HTR-8/SVneo (cell line): ENCODE data around the gene EML4.

Experiments used
- DNase-seq: peaks from one replicate; pipeline ENCODE4 v3.0.0; 2011; ENCODE audit warnings: low spot score, mixed read lengths; ENCODE audit not compliant: insufficient read length
- FAIRE-seq: peaks from 2 replicates; lab custom pipeline; 2011; peaks lifted over from hg19 to GRCh38; lab: Jason Lieb, UNC

Gene EML4

DNA sequence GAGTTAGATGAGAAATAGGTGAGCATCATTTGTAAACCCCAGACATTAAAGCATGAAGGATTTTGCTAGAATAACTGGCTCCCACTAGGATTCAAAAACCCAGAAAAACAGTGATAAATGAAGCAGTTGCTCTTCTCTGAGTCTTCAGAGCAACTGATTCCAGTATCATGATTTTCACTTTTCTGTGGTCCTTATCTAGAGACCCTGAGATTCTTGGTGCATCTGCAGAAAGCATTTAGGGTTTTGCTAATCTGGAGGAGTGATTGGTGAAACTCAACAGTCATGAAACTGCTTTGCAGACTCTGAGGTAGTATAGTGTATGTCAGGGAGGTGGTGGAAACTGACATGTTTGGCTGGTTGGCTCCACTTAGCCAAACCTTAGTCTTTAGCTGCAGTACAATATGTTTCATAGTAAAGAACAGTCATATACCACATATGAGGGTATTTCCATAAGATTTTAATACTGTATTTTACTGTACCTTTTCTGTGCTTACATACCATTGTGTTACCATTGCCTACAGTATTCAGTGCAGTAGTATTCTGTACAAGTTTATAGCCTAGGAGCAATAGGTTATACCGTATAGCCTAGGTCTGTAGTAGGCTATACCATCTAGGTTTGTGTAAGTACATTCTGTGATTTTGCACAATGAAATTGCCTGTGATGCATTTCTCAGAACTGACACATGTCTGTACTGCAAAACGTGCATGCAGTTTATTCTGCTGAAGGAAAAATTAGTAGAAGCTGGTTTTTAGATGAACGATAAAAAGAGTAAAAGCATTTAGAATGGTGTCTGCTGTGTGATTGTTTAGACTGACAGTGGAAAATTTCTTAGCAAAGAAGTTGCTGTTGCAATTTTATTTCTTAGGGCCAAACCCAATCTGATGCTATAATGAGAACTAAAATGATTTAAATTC, 23.8 kb downstream of the EML4 start:
- FAIRE-seq (peak; percentile 49), DNase-seq (no peak)

GRCh38 chr2:42193722-42194187, 24.6 kb downstream of the EML4 start:
- FAIRE-seq (peak; percentile 4), DNase-seq (no peak)

DNA sequence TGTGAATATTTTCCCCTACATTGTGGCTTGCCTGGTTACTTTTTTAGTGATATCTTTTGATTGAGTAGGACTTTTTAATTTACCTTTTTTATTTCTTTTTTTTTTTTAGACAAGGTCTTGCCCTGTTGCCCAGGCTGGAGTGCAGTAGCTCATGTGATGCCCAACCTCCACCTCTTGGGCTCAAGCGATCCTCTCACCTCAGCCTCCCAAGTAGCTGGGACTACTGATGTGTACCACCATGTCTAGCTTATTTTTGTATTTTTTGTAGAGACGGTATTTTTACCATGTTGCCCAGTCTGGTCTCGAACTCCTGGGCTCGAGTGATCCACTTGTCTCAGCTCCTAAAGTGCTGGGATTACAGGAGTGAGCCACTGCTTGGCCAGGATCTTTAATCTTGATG, 25.3 kb downstream of the EML4 start:
- FAIRE-seq = no peak
- DNase-seq = no peak

GRCh38 chr2:42195559-42195958, 26.4 kb downstream of the EML4 start:
- FAIRE-seq = no peak
- peak; percentile 23 for DNase-seq

- no peak for FAIRE-seq
- DNase-seq = no peak
Measured at GRCh38 chr2:42196070-42196402, 26.9 kb downstream of the EML4 start.

DNA sequence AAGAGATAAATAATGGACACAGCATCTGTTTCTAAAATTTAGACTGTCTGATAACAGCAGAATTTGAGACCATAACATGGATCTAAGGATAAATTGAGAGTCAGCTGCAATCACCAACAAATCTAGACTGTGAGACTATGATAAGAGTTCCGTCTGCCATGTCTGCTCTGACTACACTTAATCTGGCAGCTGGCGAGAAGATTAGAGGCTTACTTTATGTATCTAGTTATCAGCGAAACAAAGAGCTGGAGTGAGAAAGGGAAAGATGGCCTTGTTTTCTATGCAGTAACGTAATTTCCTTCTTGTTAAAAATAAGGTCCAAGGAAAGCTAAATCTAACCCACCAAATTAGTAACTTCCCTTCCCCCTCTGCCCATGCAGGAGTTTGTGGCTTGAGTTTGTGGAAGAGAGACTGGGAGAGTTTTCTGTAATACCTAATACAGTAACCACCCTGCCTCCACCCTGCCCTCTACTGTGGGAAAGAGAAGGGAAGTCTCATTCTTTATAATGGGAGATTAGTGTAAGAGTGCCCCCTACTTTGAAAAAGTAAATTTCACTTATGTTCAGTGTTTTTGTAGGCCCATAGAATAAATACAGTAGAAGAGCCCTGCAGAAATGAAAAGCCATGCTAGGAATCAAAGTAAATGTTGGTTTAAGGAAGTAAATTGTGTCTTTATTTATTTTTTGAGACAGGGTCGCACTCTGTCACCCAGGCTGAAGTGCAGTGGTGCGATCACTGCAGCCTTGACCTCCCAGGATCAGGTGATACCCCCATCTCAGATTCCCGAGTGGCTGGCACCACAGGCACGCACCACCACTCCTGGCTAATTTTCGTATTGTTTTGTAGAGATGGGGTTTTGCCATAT, 27.5 kb downstream of the EML4 start:
- no peak for FAIRE-seq
- peak; percentile 59 for DNase-seq

GRCh38 chr2:42197792-42198191, 28.6 kb downstream of the EML4 start:
- DNase-seq = no peak
- FAIRE-seq = no peak

- DNase-seq (no peak), FAIRE-seq (no peak)
Measured at GRCh38 chr2:42198466-42198865, 29.3 kb downstream of the EML4 start.

DNA sequence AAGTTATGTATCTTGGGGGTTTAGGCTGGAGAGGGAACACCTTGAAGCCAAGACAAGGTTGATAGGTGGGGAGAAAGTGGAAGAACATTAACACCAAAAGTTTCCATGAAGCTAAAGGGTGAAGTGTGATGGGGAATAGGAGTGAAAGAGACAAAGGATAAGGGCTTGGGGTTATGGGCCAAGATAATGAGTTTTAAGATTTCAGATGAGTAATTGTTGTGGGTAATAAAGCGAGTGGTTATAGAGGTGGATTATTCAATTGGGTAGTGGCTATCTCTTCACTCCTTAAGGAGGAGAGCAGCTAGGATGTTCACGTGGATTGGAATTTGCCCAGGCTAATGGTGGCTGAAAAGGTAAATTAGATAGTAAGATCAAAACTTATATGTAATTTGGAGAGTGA, 29.8 kb downstream of the EML4 start:
- no peak for DNase-seq
- FAIRE-seq = no peak

DNA sequence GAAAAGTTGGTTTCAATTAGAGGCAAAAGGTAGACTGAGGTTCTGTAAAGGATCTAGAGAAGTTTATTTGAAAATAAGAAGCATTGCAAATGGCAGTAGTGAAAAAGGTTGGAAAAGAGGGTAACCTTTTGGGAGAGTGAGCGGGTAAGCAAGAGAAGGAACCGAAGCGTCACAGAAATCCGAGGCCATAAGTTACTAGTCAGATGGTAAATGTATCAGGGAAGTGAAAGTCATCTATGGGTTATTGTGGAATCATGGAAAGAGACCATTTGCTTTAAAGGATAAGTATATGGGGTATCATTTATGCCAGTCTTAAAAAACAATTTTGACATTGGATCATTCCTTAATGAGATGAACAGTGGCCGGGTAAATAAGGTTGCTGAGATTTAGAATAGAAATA, 30.5 kb downstream of the EML4 start:
- no peak for FAIRE-seq

DNA sequence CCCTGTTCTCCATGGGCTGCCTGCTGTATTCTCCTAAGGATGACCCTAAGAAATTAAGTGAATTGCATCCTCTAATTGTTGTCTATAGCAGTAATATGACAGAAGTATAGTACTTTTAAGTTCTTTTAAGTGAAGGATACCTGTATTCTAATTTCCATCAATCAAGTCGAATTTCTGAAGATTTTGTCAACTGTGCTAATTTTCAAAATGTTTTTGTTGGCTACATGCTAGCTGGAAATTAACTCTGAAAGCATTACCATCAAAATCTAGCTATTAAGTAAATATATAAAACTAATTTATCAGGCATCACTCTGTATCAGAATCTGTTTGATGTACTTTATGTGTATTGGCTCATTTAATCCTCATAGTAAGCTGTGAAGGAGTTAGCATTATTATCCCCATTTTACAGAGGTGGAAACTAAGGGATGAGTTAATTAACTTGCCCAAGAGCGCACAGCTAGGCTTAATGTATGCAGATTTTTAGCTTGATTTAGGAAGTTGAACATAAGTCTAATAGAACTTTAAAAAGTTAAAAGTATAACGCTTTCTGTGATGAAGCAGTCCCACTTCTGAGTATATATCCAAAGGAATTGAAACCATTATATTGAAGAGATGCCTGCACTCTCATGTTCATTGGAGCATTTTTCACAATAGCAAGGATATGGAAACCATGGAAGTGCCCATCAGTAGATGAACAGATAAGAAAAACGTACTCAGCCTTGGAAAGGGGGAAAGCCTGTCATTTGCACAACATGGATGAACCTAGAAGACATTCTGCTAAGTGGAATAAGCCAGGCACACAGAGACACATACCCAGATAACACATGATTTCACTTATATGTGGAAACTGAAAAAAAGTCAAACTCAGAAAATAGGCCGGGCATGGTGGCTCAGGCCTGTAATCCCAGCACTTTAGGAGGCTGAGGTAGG, 32.0 kb downstream of the EML4 start:
- no peak for DNase-seq
- FAIRE-seq = no peak

More for the DNA sequence above, 30.5 kb downstream of the EML4 start:
- no peak for DNase-seq

GRCh38 chr2:42202634-42203008, 33.5 kb downstream of the EML4 start:
- DNase-seq (no peak), FAIRE-seq (no peak)

DNA sequence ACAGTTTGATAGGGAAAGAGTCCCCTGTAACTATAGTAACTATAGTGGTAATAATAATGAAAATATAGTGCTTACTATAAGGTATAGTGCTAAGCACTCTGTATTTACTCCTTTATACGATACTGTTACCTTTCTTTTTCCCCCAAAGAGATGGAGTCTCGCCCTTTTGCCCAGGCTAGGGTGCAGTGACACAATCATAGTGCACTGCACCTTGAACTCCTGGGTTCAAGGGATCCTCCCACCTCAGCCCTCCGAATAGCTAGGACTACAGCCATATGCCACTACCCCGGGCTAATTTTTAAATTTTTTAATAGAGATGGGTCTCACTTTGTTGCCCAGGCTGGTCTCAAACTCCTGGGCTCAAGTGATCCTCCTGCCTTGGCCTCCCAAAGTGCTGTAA, 34.6 kb downstream of the EML4 start:
- no peak for DNase-seq
- FAIRE-seq = no peak

DNA sequence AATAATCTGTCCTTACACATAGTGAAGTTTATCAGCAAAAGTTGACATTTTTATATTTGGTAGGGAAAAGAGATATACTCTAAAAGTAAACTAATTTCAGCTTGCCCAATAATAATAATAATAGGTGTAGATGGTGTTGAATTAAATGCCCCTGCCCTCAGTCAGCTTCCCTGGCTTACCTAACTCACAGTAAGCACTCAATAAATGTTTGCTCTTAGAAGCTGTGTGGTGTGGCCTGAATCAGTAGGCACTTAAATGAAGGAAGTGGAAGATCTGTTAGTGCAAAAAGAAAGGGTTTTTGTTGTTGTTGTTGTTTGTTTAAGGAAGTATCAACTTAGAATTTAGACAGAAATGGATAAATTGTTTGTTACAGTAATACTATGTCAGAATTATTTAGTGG, 36.2 kb downstream of the EML4 start:
- DNase-seq (no peak), FAIRE-seq (no peak)

GRCh38 chr2:42207826-42208225, 38.7 kb downstream of the EML4 start:
- no peak for FAIRE-seq

DNA sequence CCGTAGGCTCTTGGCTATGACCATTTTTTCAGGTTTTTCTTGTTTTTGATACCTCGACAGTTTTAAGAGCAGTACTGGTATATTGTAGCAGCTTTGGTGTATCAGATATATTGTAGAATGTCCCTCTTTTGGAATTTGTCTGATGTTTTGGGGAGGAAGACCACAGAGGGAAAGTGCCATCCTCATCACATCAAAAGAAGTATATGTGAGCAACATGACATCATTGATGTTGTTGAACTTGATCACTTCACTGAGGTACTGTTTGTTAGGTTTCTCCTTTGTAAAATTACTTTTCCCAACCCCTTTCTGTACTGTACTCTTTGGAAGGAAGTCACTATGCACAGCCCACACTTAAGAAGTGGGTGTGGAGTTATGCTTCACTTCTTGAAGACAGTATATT, 41.0 kb downstream of the EML4 start:
- FAIRE-seq (no peak), DNase-seq (no peak)

More at GRCh38 chr2:42207826-42208225, 38.7 kb downstream of the EML4 start:
- no peak for DNase-seq

- DNase-seq = no peak
- no peak for FAIRE-seq
Measured at GRCh38 chr2:42211291-42211690, 42.1 kb downstream of the EML4 start.

- FAIRE-seq (peak; percentile 28), DNase-seq (no peak)
Measured at GRCh38 chr2:42214669-42215068, 45.5 kb downstream of the EML4 start.

- no peak for FAIRE-seq
- DNase-seq = no peak
Measured at GRCh38 chr2:42216694-42217093, 47.5 kb downstream of the EML4 start.

DNA sequence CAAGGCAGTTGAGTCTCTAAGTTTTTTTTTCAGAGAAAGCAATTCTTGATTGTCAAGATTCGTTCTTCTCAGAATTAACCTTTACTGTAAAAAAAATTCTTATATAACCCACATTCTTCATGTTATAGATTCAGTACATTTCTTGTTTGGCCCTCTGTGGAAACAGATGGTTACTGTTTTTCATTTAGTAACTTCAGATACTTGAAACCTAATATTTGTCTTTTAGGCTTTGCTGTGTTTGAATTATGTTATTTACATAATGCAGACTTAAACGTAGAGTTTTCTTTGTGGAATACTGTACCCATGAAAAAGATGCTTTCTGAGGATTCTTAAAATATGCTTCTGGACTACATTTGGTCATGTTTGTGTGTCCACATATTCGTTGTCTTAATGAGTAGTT, 48.2 kb downstream of the EML4 start:
- FAIRE-seq = no peak
- DNase-seq = no peak
